ENCODE measurements around the gene GP5.

The GP5 gene

GRCh38 chr3:194407423-194407822 lies 8.4 kb upstream of the GP5 start:
- no peaks in the 10 kb centered on the region for H3K9me3 ChIP-seq (ENCODE audit: insufficient read depth, low read length)
- no peaks in the 10 kb centered on the region for H4K20me1 ChIP-seq (ENCODE audit: insufficient read depth, low read length)

GRCh38 chr3:194405766-194406165 lies 6.7 kb upstream of the GP5 start:
- Histone ChIP-seq H4K20me1 (ENCODE audit: insufficient read depth, low read length) (no peaks in the 10 kb centered on the region), H3K9ac (ENCODE audit: low read length) (no peak overlapping the region), H3K27me3 (ENCODE audit: low read depth, low read length) (no peaks in the 10 kb centered on the region), H3K4me1 (ENCODE audit: low read length) (no peaks in the 10 kb centered on the region), H3K36me3 (replicated peaks; ENCODE audit: low read depth, low read length) (peaks cover 22% of the 10 kb centered on the region), H3K4me2 (ENCODE audit: low read length) (no peak overlapping the region), H3K79me2 (ENCODE audit: low read length) (no peaks in the 10 kb centered on the region), H3K9me3 (ENCODE audit: insufficient read depth, low read length) (no peaks in the 10 kb centered on the region), H3K27ac (ENCODE audit: low read length) (no peak overlapping the region), H3K4me3 (ENCODE audit: low read length) (no peak overlapping the region), H2AFZ (ENCODE audit: low read depth, low read length) (no peak overlapping the region)
- TF ChIP-seq EZH2phosphoT487 (IDR thresholded peaks at IDR 0.05; ENCODE audit: low read depth) (no peak), CTCF (IDR thresholded peaks at IDR 0.05; ENCODE audit: low read depth, low read length) (no peak)

More at GRCh38 chr3:194407423-194407822, 8.4 kb upstream of the GP5 start:
- Histone ChIP-seq H3K27ac (ENCODE audit: low read length) (no peak overlapping the region), H3K4me1 (ENCODE audit: low read length) (no peaks in the 10 kb centered on the region), H3K79me2 (ENCODE audit: low read length) (no peaks in the 10 kb centered on the region), H2AFZ (ENCODE audit: low read depth, low read length) (no peak overlapping the region), H3K36me3 (replicated peaks; ENCODE audit: low read depth, low read length) (peaks cover 30% of the 10 kb centered on the region), H3K27me3 (ENCODE audit: low read depth, low read length) (no peaks in the 10 kb centered on the region), H3K4me2 (ENCODE audit: low read length) (no peak overlapping the region), H3K9ac (ENCODE audit: low read length) (no peak overlapping the region), H3K4me3 (ENCODE audit: low read length) (no peak overlapping the region)
- TF ChIP-seq CTCF (IDR thresholded peaks at IDR 0.05; ENCODE audit: low read depth, low read length), result no peak
- TF ChIP-seq EZH2phosphoT487 (IDR thresholded peaks at IDR 0.05; ENCODE audit: low read depth), result no peak

- no peaks in the 10 kb centered on the region for H3K79me2 ChIP-seq (ENCODE audit: low read length)
- TF ChIP-seq CTCF (IDR thresholded peaks at IDR 0.05; ENCODE audit: low read depth, low read length) (peak; percentile 82), EZH2phosphoT487 (IDR thresholded peaks at IDR 0.05; ENCODE audit: low read depth) (no peak)
- peaks cover 22% of the 10 kb centered on the region for H3K36me3 ChIP-seq (replicated peaks; ENCODE audit: low read depth, low read length)
- H3K27ac ChIP-seq (ENCODE audit: low read length), result no peak overlapping the region
- H2AFZ ChIP-seq (ENCODE audit: low read depth, low read length), result no peak overlapping the region
- no peak overlapping the region for H3K4me3 ChIP-seq (ENCODE audit: low read length)
- no peaks in the 10 kb centered on the region for H3K27me3 ChIP-seq (ENCODE audit: low read depth, low read length)
- H3K4me1 ChIP-seq (ENCODE audit: low read length), result no peaks in the 10 kb centered on the region
- no peaks in the 10 kb centered on the region for H4K20me1 ChIP-seq (ENCODE audit: insufficient read depth, low read length)
- no peaks in the 10 kb centered on the region for H3K9me3 ChIP-seq (ENCODE audit: insufficient read depth, low read length)
- no peak overlapping the region for H3K9ac ChIP-seq (ENCODE audit: low read length)
- no peak overlapping the region for H3K4me2 ChIP-seq (ENCODE audit: low read length)
Measured at GRCh38 chr3:194404365-194405140, 5.5 kb upstream of the GP5 start.

- Histone ChIP-seq H2AFZ (ENCODE audit: low read depth, low read length) (no peak overlapping the region), H4K20me1 (ENCODE audit: insufficient read depth, low read length) (no peaks in the 10 kb centered on the region), H3K4me3 (ENCODE audit: low read length) (no peak overlapping the region), H3K9ac (ENCODE audit: low read length) (no peak overlapping the region), H3K79me2 (ENCODE audit: low read length) (no peaks in the 10 kb centered on the region), H3K9me3 (ENCODE audit: insufficient read depth, low read length) (no peaks in the 10 kb centered on the region), H3K36me3 (replicated peaks; ENCODE audit: low read depth, low read length) (peaks cover 18% of the 10 kb centered on the region), H3K27me3 (ENCODE audit: low read depth, low read length) (no peaks in the 10 kb centered on the region), H3K27ac (ENCODE audit: low read length) (no peak overlapping the region), H3K4me2 (ENCODE audit: low read length) (no peak overlapping the region), H3K4me1 (ENCODE audit: low read length) (no peaks in the 10 kb centered on the region)
- no peak for TF ChIP-seq EZH2phosphoT487 (IDR thresholded peaks at IDR 0.05; ENCODE audit: low read depth)
- TF ChIP-seq CTCF (IDR thresholded peaks at IDR 0.05; ENCODE audit: low read depth, low read length), result no peak
Measured at GRCh38 chr3:194401868-194402329, 2.8 kb upstream of the GP5 start.
